Parietal lobe (tissue), 2 donors: ENCODE measurements around the gene SPTLC2. TPM values are rescaled to one million over a fixed set of nuclear protein-coding genes. Genes with fewer than 3 reads are reported as not detected.

Experiments used
- small RNA-seq: library from RNA; depleted of rRNA; stranded (forward); fragments of <200 nt; gene quantifications from one replicate; pipeline ENCODE3, GENCODE V24; 2014; ENCODE audit warnings: low replicate concordance
- total RNA-seq: library from RNA; depleted of rRNA; stranded (reverse); fragments of >200 nt; gene quantifications from one replicate; pipeline ENCODE4 v1.2.3, GENCODE V29; 2014

The SPTLC2 gene
- 31.6 TPM for total RNA-seq

GRCh38 chr14:77616454-77617229 is at the start of gene SPTLC2:
Gene SPTLC2, minus strand, starts transcription at chr14:77616637. Its CDS starts 58 bp downstream, at chr14:77616579.

GRCh38 chr14:77498120-77498979 is 118.1 kb downstream of the SPTLC2 start, which contains the start of gene ISM2:
Gene ISM2, minus strand, starts transcription at chr14:77498816. Its CDS starts 23 bp downstream, at chr14:77498793.

GRCh38 chr14:77457522-77458248 is 158.8 kb downstream of the SPTLC2 start, which contains the start of the genes AHSA1 and VIPAS39:
Gene AHSA1, plus strand, starts transcription at chr14:77458093. Its CDS starts 97 bp downstream, at chr14:77458190.
Gene VIPAS39, minus strand, starts transcription at chr14:77457601. Its CDS starts 3,499 bp downstream, at chr14:77454102.

Small RNA genes within 50 kb of the gene (small RNA-seq; reads per million reads assigned to genes)
- gene COX6CP11, result not detected
- not detected for gene RF00404
- gene RN7SL587P, result not detected

Other genes starting within 250 kb of the SPTLC2 start
- 25.7 TPM for gene TMED8, start 239.5 kb downstream of the SPTLC2 start, total RNA-seq
- gene SAMD15, start 239.3 kb downstream of the SPTLC2 start, total RNA-seq, result 10.0 TPM
- gene NOXRED1, start 193.1 kb downstream of the SPTLC2 start, total RNA-seq, result 0.94 TPM
- gene VIPAS39, start 159.0 kb downstream of the SPTLC2 start, total RNA-seq, result 35.1 TPM
- gene AHSA1, start 158.5 kb downstream of the SPTLC2 start, total RNA-seq, result 84.2 TPM
- not detected for gene ISM2, start 117.8 kb downstream of the SPTLC2 start, total RNA-seq
- 14.1 TPM for gene ALKBH1, start 91.4 kb upstream of the SPTLC2 start, total RNA-seq
- gene SLIRP, start 91.5 kb upstream of the SPTLC2 start, total RNA-seq, result 53.8 TPM
- gene SNW1, start 144.5 kb upstream of the SPTLC2 start, total RNA-seq, result 54.1 TPM
- gene ADCK1, start 183.5 kb upstream of the SPTLC2 start, total RNA-seq, result 11.6 TPM